ENCODE measurements around the gene MYEF2.
A peak's percentile ranks its signal among the peaks of the same experiment; 100 is the strongest.

The MYEF2 gene

DNA sequence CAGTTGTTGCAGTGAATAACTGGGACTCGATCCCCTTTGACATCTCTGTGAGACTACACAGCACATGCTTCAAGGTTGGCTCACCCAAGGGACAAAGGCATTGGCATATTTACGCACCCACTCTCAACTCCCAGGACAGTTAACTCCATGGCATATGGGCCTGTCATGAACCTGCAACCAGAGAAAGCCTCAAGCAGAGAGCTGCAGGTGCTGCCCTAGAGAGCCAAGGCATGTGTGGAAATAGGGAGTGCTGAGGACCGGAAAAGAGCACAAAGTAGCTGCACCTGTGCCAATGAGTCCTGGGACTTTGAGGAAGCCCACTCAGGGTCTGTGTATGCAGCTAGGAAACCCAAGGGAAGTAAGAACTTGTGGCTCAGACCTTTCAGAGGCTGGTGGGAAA is 90.3 kb downstream of the MYEF2 start:
- no peak overlapping the region for H3K4me3 ChIP-seq (ENCODE audit: control insufficient read depth, low read depth, low read length)
- DNase-seq (ENCODE audit: low read depth), result no peak
- TF ChIP-seq, protein P1, sequence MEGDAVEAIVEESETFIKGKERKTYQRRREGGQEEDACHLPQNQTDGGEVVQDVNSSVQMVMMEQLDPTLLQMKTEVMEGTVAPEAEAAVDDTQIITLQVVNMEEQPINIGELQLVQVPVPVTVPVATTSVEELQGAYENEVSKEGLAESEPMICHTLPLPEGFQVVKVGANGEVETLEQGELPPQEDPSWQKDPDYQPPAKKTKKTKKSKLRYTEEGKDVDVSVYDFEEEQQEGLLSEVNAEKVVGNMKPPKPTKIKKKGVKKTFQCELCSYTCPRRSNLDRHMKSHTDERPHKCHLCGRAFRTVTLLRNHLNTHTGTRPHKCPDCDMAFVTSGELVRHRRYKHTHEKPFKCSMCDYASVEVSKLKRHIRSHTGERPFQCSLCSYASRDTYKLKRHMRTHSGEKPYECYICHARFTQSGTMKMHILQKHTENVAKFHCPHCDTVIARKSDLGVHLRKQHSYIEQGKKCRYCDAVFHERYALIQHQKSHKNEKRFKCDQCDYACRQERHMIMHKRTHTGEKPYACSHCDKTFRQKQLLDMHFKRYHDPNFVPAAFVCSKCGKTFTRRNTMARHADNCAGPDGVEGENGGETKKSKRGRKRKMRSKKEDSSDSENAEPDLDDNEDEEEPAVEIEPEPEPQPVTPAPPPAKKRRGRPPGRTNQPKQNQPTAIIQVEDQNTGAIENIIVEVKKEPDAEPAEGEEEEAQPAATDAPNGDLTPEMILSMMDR (IDR thresholded peaks at IDR 0.05; ENCODE audit: control insufficient read depth, insufficient read depth, low read depth, low read length, missing control alignments), result no peak

DNA sequence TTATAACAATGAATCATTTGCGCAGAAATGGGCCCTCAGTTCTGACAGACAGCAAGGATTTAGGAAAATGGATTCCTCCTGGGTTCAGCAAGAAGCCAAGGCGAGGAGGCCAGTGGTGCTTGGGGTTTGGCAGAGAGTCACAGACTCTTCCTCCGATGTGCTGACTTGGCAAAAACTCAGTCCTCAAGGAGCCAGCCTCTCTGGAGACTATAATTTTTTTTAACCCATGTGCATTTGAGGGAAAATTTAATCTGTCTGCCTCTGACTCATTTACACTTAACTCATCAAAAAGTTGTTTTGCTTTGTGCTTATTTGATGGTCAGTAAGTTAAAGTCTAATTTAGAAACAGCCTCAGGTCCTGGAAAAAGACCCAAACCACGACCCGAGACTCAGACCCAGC is 91.5 kb downstream of the MYEF2 start:
- H3K4me3 ChIP-seq (ENCODE audit: control insufficient read depth, low read depth, low read length), result no peak overlapping the region
- no peak for DNase-seq (ENCODE audit: low read depth)
- TF ChIP-seq, protein P1 (IDR thresholded peaks at IDR 0.05; ENCODE audit: control insufficient read depth, insufficient read depth, low read depth, low read length, missing control alignments), result no peak

GRCh38 chr15:48086133-48086532 is 92.0 kb downstream of the MYEF2 start:
- TF ChIP-seq, protein P1 (IDR thresholded peaks at IDR 0.05; ENCODE audit: control insufficient read depth, insufficient read depth, low read depth, low read length, missing control alignments), result no peak
- no peak overlapping the region for H3K4me3 ChIP-seq (ENCODE audit: control insufficient read depth, low read depth, low read length)
- DNase-seq (ENCODE audit: low read depth), result no peak

GRCh38 chr15:48085591-48085930 is 92.5 kb downstream of the MYEF2 start:
- no peak overlapping the region for H3K4me3 ChIP-seq (ENCODE audit: control insufficient read depth, low read depth, low read length)
- DNase-seq (ENCODE audit: low read depth), result no peak
- TF ChIP-seq, protein P1 (IDR thresholded peaks at IDR 0.05; ENCODE audit: control insufficient read depth, insufficient read depth, low read depth, low read length, missing control alignments), result no peak

GRCh38 chr15:48084759-48085590 is 93.1 kb downstream of the MYEF2 start:
- TF ChIP-seq, protein P1 (IDR thresholded peaks at IDR 0.05; ENCODE audit: control insufficient read depth, insufficient read depth, low read depth, low read length, missing control alignments), result peak; percentile 40
- H3K4me3 ChIP-seq (ENCODE audit: control insufficient read depth, low read depth, low read length), result no peak overlapping the region
- DNase-seq (ENCODE audit: low read depth), result no peak
